Lung (tissue), 12 donors: ENCODE results near the gene VDR. TPM values are rescaled to one million over a fixed set of nuclear protein-coding genes. Genes with fewer than 3 reads are reported as not detected.
A peak's percentile ranks its signal among the peaks of the same experiment; 100 is the strongest.

Experiments used
- ATAC-seq: fragments of 200-7000 bp; cut with Tn5 transposase; one replicate; pipeline ENCODE4 v1.9.1; 2020; ENCODE audit warnings: moderate number of reproducible peaks; ENCODE audit not compliant: insufficient read depth, low FRiP score
- DNase-seq, 3 donors: peaks; one replicate each; pipeline ENCODE4 v3.0.0-alpha.2; 2013 to 2017
- H3K27ac ChIP-seq, 2 donors: one replicate each; pipeline ENCODE4 v1.5.1; 2013; ENCODE audit warnings: mild to moderate bottlenecking in 2 of 2, moderate library complexity in 2 of 2, control low read depth in 1 of 2, inconsistent platforms in 1 of 2, low read depth in 1 of 2, low read length in 1 of 2
- H3K27me3 ChIP-seq, 3 donors: one replicate each; pipeline ENCODE4 v1.5.1; 2013; ENCODE audit warnings: low read length in 2 of 3; ENCODE audit not compliant: control insufficient read depth in 3 of 3, insufficient read depth in 3 of 3
- H3K36me3 ChIP-seq, 4 donors: one replicate each; pipeline ENCODE4 v1.5.1; 2013; ENCODE audit warnings: low read length in 4 of 4, mild to moderate bottlenecking in 1 of 4, moderate library complexity in 1 of 4; ENCODE audit not compliant: control insufficient read depth in 4 of 4, insufficient read depth in 4 of 4
- H3K4me1 ChIP-seq, 5 donors: one replicate each; pipeline ENCODE4 v1.5.1; 2013; ENCODE audit warnings: low read length in 5 of 5, mild to moderate bottlenecking in 2 of 5, moderate library complexity in 1 of 5; ENCODE audit not compliant: control insufficient read depth in 5 of 5, insufficient read depth in 5 of 5
- H3K4me3 ChIP-seq: one replicate; pipeline ENCODE4 v1.5.1; 2013; ENCODE audit warnings: mild to moderate bottlenecking, control low read depth, moderate library complexity
- H3K9ac ChIP-seq, 2 donors: one replicate each; pipeline ENCODE4 v1.5.1; 2013; ENCODE audit warnings: low read length in 2 of 2, control low read depth in 1 of 2; ENCODE audit not compliant: insufficient read depth in 1 of 2
- H3K9me3 ChIP-seq, 4 donors: one replicate each; pipeline ENCODE4 v1.5.1; 2013; ENCODE audit warnings: low read length in 3 of 4, mild to moderate bottlenecking in 1 of 4, moderate library complexity in 1 of 4; ENCODE audit not compliant: control insufficient read depth in 4 of 4, insufficient read depth in 3 of 4
- WGBS, 2 donors: extraction: QIAGEN DNeasy Blood & Tissue Kit; methylation state at CpG; one replicate each; pipeline ENCODE4 v1.1.7; 2013; 5-methylcytosine and 5-hydroxymethylcytosine counted together
- polyA plus RNA-seq, 2 donors: library from polyadenylated mRNA; stranded (reverse); fragments of 200-250 nt; gene quantifications; one replicate each; pipeline ENCODE4 v1.2.1, GENCODE V29; 2013
- total RNA-seq, 2 donors: library from RNA; depleted of rRNA in 1 of 2; stranded (reverse); fragments of >200 nt in 1 of 2; gene quantifications; one replicate each; pipeline ENCODE4 v1.2.1, GENCODE V29; 2014 to 2021
- TF ChIP-seq, protein P1 (sequence below): IDR thresholded peaks from 2 replicates; pipeline ENCODE4 v1.5.1; 2012; ENCODE audit warnings: mild to moderate bottlenecking; ENCODE audit errors: control extremely low read depth, extremely low read depth
- donor health status: control.
- donor health status: control.
- donor health status: Bipolar disorder and iron deficiency.
- donor health status: healthy.
- donor health status: DM: yes; HTN: yes; CAD: no.

Gene VDR
- total and polyA plus RNA-seq, 4 donors = 4.4 to 27.4 (median 14.3) TPM

DNA sequence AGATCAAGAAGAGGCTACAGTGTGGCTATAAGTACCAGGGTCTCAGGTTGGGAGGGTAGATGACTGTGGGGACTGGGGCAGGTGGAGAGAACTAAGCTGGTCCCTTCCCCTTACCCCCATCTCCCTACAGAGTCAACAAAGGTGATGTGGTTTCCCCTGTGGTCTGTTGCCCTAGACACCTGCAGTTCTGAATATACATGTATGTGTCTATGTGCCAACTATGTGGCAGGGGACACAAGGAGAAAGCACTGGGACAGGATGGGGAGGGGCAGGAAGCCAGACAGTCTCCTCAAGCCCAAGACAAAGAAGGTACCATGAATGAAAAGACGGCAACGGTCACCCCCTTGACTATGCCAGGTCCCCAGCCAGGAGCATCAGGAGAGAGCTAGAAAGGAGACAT lies 80.6 kb downstream of the VDR start:
- 53 to 60% methylated on average over 2 of the region's 2 CpGs for WGBS, 2 donors
- Histone ChIP-seq H3K4me3 (no peak overlapping the region), H3K9me3 (no peaks in the 10 kb centered on the region), H3K36me3 (no peaks in the 10 kb centered on the region), H3K9ac (no peak overlapping the region), H3K27ac (peak overlapping the region; percentile 7 to 96), H3K27me3 (no peaks in the 10 kb centered on the region), H3K4me1 (peaks cover 17 to 43% (median 23%) of the 10 kb centered on the region in 5 donors)
- no peak for DNase-seq
- no peak for ATAC-seq
- TF ChIP-seq, protein P1, sequence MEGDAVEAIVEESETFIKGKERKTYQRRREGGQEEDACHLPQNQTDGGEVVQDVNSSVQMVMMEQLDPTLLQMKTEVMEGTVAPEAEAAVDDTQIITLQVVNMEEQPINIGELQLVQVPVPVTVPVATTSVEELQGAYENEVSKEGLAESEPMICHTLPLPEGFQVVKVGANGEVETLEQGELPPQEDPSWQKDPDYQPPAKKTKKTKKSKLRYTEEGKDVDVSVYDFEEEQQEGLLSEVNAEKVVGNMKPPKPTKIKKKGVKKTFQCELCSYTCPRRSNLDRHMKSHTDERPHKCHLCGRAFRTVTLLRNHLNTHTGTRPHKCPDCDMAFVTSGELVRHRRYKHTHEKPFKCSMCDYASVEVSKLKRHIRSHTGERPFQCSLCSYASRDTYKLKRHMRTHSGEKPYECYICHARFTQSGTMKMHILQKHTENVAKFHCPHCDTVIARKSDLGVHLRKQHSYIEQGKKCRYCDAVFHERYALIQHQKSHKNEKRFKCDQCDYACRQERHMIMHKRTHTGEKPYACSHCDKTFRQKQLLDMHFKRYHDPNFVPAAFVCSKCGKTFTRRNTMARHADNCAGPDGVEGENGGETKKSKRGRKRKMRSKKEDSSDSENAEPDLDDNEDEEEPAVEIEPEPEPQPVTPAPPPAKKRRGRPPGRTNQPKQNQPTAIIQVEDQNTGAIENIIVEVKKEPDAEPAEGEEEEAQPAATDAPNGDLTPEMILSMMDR = no peak

DNA sequence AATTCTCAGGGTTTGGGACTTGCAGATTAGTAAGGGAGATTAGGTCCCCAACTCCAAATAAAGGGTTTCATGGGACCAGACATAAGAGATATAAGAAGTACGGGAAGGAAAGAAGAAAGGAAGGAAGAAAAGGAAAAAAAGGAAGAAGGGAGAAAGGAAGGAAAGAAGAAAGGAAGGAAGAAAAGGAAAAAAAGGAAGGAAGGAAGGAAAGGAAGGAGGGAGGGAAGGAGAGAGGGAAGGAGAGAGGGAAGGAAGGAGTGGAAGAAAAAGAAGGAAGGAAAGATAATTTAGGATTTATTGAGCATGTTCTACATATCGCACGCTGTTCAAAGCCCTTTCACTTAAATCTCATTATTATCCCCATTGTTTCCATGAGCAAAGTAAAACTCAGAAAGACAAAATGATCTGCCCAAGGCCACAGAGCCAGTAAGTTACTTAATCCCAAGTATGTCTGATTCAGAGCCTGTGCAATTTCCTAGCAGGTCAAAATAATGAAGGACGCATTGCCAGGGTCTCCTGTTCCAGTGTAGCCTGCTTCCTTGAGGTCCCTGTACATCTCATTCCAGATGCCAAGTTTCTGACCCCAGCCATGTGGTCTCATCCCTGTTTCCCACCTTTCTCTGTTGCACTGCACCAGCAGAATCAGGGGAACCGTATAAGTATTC lies 81.2 kb downstream of the VDR start:
- Histone ChIP-seq H3K36me3 (no peaks in the 10 kb centered on the region), H3K27me3 (no peaks in the 10 kb centered on the region), H3K27ac (peak overlapping the region in 1 of 2 donors; percentile 96), H3K9me3 (no peaks in the 10 kb centered on the region), H3K4me1 (peaks cover 14 to 38% (median 23%) of the 10 kb centered on the region in 5 donors), H3K9ac (no peak overlapping the region), H3K4me3 (no peak overlapping the region)
- WGBS, 2 donors = 76 to 88% methylated on average over 5 of the region's 5 CpGs
- TF ChIP-seq, protein P1 = no peak
- DNase-seq (no peak), ATAC-seq (no peak)

DNA sequence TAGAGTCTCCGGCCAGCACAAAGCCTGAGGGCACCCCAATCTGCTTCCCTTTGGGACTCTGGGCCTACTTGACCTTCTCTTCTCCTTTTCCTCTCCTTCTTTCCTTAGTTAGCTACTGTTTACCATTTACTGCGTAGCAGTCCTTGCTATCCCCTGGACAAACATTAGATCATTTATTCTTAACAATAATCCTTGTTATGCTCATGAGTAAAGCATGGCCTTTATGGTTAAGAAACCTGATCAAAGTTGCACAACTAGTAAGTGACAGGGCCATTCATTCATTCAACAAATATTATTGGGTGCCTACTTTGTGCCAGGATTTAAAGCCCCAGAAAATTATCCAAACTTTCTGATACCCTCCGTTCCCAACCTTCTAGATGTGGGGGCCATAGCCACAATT lies 81.9 kb downstream of the VDR start:
- TF ChIP-seq, protein P1 = no peak
- DNase-seq (no peak), ATAC-seq (no peak)
- H3K36me3 ChIP-seq = no peaks in the 10 kb centered on the region
- no peak overlapping the region for H3K4me3 ChIP-seq
- H3K27ac ChIP-seq = peak overlapping the region; percentile 5 to 98
- WGBS, 2 donors = 79 to 92% methylated on average over 3 of the region's 3 CpGs
- H3K4me1 ChIP-seq = peaks cover 7 to 38% (median 28%) of the 10 kb centered on the region in 5 donors
- no peak overlapping the region for H3K9ac ChIP-seq
- no peaks in the 10 kb centered on the region for H3K27me3 ChIP-seq
- H3K9me3 ChIP-seq = no peaks in the 10 kb centered on the region

DNA sequence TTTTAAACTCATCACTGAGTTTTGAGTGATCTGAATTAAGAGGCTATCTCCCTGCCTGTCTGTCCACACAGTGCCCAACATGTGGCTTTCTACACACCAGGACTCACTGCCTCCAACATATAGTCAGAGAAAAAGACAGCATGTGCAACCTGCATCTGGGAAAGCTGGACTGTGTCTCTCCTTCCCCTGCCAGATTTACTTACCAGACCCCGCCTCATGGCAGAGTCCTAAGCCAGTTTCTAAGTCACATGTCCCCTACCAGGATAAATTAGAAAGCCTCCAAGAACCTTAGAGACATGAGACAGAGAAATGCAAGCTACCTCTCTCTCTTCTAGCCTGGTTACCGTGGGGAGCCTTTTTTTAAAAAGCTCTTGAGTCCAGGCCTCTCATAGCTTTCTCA lies 82.4 kb downstream of the VDR start:
- no peak overlapping the region for H3K9ac ChIP-seq
- H3K9me3 ChIP-seq = no peaks in the 10 kb centered on the region
- peak overlapping the region; percentile 5 to 98 for H3K27ac ChIP-seq
- no peaks in the 10 kb centered on the region for H3K36me3 ChIP-seq
- peaks cover 7 to 42% (median 32%) of the 10 kb centered on the region in 5 donors for H3K4me1 ChIP-seq
- 63 to 76% methylated on average over 2 of the region's 2 CpGs for WGBS, 2 donors
- DNase-seq (no peak), ATAC-seq (no peak)
- TF ChIP-seq, protein P1 = no peak
- H3K4me3 ChIP-seq = no peak overlapping the region
- H3K27me3 ChIP-seq = no peaks in the 10 kb centered on the region
